ENCODE data around the gene RPA3.

The RPA3 gene

GRCh38 chr7:7705318-7705717, 13.1 kb downstream of the RPA3 start:
- no peak overlapping the region for H3K4me3 ChIP-seq (ENCODE audit: low read depth, low read length)
- TF ChIP-seq, protein P1, sequence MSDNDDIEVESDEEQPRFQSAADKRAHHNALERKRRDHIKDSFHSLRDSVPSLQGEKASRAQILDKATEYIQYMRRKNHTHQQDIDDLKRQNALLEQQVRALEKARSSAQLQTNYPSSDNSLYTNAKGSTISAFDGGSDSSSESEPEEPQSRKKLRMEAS (IDR thresholded peaks at IDR 0.05; ENCODE audit: low read depth, low read length) = no peak
- TF ChIP-seq POLR2A (IDR thresholded peaks at IDR 0.05; ENCODE audit: extremely low read depth, insufficient read length) = no peak
- TF ChIP-seq, protein P2, sequence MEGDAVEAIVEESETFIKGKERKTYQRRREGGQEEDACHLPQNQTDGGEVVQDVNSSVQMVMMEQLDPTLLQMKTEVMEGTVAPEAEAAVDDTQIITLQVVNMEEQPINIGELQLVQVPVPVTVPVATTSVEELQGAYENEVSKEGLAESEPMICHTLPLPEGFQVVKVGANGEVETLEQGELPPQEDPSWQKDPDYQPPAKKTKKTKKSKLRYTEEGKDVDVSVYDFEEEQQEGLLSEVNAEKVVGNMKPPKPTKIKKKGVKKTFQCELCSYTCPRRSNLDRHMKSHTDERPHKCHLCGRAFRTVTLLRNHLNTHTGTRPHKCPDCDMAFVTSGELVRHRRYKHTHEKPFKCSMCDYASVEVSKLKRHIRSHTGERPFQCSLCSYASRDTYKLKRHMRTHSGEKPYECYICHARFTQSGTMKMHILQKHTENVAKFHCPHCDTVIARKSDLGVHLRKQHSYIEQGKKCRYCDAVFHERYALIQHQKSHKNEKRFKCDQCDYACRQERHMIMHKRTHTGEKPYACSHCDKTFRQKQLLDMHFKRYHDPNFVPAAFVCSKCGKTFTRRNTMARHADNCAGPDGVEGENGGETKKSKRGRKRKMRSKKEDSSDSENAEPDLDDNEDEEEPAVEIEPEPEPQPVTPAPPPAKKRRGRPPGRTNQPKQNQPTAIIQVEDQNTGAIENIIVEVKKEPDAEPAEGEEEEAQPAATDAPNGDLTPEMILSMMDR (IDR thresholded peaks at IDR 0.05; ENCODE audit: low read depth, low read length) = no peak
- no peak for TF ChIP-seq MYC (IDR thresholded peaks at IDR 0.05; ENCODE audit: low read depth, low read length)
- no peak for DNase-seq (ENCODE audit: low read depth)

GRCh38 chr7:7704867-7705266, 13.5 kb downstream of the RPA3 start:
- no peak for TF ChIP-seq MYC (IDR thresholded peaks at IDR 0.05; ENCODE audit: low read depth, low read length)
- TF ChIP-seq, protein P1 (IDR thresholded peaks at IDR 0.05; ENCODE audit: low read depth, low read length) = no peak
- no peak for DNase-seq (ENCODE audit: low read depth)
- H3K4me3 ChIP-seq (ENCODE audit: low read depth, low read length) = no peak overlapping the region

DNA sequence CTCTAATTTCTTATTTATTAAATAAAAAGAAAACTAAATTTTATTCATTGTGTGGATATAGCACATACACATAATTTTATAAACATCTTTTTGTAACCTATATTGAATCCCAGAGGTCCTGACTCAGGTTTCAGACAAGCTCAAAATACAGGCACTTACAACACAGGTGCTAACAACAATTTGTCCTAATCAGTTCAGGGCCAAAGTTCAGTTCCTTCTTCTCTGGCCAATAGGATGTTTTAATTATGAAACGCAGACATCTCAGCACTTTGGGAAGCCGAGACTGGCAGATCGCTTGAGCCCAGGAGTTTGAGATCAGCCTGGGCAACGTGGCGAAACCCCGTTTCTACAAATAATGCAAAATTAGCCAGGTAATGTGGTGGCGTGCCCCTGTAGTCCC, 15.0 kb downstream of the RPA3 start:
- no peak for DNase-seq (ENCODE audit: low read depth)
- TF ChIP-seq, protein P2 (IDR thresholded peaks at IDR 0.05; ENCODE audit: low read depth, low read length) = no peak
- TF ChIP-seq POLR2A (IDR thresholded peaks at IDR 0.05; ENCODE audit: extremely low read depth, insufficient read length) (no peak), MYC (IDR thresholded peaks at IDR 0.05; ENCODE audit: low read depth, low read length) (no peak)
- TF ChIP-seq, protein P1 (IDR thresholded peaks at IDR 0.05; ENCODE audit: low read depth, low read length) = no peak
- H3K4me3 ChIP-seq (ENCODE audit: low read depth, low read length) = no peak overlapping the region

DNA sequence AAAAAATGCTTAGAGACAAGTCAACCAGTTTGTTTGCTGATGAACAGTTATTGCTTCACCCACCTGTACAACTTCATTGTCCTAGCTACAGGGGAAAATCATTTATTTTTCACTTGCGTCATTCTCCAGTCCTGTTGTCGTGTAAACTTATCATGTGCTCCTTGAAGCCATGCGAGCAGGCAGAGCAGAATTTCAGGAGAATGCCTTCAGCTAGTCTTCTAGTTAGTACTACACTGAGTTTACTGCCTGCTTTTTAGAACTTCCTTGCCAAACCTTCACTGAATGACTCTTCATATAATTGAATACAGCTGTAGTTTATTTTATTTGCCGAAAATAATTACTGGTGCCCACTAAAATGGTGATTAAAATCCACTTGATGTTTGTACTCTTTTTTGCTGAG, 15.6 kb downstream of the RPA3 start:
- TF ChIP-seq POLR2A (IDR thresholded peaks at IDR 0.05; ENCODE audit: extremely low read depth, insufficient read length) (no peak), MYC (IDR thresholded peaks at IDR 0.05; ENCODE audit: low read depth, low read length) (no peak)
- TF ChIP-seq, protein P2 (IDR thresholded peaks at IDR 0.05; ENCODE audit: low read depth, low read length) = no peak
- TF ChIP-seq, protein P1 (IDR thresholded peaks at IDR 0.05; ENCODE audit: low read depth, low read length) = no peak
- no peak for DNase-seq (ENCODE audit: low read depth)
- H3K4me3 ChIP-seq (ENCODE audit: low read depth, low read length) = no peak overlapping the region

GRCh38 chr7:7701527-7701926, 16.9 kb downstream of the RPA3 start:
- no peak for DNase-seq (ENCODE audit: low read depth)
- TF ChIP-seq, protein P1 (IDR thresholded peaks at IDR 0.05; ENCODE audit: low read depth, low read length) = no peak
- TF ChIP-seq, protein P2 (IDR thresholded peaks at IDR 0.05; ENCODE audit: low read depth, low read length) = no peak
- TF ChIP-seq POLR2A (IDR thresholded peaks at IDR 0.05; ENCODE audit: extremely low read depth, insufficient read length) = no peak
- no peak for TF ChIP-seq MYC (IDR thresholded peaks at IDR 0.05; ENCODE audit: low read depth, low read length)
- no peak overlapping the region for H3K4me3 ChIP-seq (ENCODE audit: low read depth, low read length)

- H3K4me3 ChIP-seq (ENCODE audit: low read depth, low read length) = no peak overlapping the region
- TF ChIP-seq POLR2A (IDR thresholded peaks at IDR 0.05; ENCODE audit: extremely low read depth, insufficient read length) = no peak
- TF ChIP-seq, protein P2 (IDR thresholded peaks at IDR 0.05; ENCODE audit: low read depth, low read length) = no peak
- no peak for TF ChIP-seq MYC (IDR thresholded peaks at IDR 0.05; ENCODE audit: low read depth, low read length)
- TF ChIP-seq, protein P1 (IDR thresholded peaks at IDR 0.05; ENCODE audit: low read depth, low read length) = no peak
- DNase-seq (ENCODE audit: low read depth) = no peak
Measured at GRCh38 chr7:7699970-7700369, 18.4 kb downstream of the RPA3 start.
